ENCODE data around the gene CR2. TPM values are rescaled to one million over a fixed set of nuclear protein-coding genes. Genes with fewer than 3 reads are reported as not detected.

Gene CR2
- not detected in 2 replicates for total RNA-seq

DNA sequence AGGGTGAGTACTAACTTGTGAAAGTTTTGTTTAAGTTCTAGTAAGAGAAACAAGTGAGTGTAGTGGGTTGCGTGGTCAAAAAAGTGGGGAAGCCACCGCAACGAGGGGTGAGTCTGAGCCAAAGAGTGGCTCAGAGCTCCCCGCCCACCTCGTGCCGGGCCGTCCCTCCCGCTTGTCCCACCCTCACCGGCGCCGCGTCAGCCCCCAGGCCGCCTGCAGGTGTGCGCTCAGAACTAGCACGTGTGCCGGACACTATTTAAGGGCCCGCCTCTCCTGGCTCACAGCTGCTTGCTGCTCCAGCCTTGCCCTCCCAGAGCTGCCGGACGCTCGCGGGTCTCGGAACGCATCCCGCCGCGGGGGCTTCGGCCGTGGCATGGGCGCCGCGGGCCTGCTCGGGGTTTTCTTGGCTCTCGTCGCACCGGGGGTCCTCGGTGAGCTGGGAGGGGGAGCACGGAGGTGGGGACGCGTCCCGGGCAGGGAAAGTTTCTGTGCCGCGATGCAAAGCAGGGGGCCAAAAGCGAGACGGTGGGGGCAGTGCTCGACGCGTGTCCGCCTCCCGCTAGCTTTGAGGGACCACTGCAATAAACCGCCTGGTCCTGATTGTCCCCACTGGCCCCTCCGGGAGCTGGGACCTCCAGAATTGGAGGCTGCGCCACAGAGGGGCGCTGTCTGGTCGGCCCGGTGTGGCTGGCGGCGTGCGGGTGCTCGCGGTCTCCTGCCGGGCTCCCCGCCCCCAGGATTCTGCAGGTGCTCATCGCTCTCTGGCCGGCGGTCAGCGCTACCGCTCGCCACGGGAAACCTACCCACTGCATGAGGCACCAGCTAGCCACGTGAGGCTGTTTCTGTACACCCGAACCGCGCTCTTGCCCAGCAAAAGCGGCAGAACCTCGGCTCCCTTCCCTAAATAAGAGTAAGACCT, at the start of gene CR2:
CR2 (plus strand) TSS at position 283 of the 919 bp plus-strand sequence; CDS start at position 374, 91 bp downstream.

DNA sequence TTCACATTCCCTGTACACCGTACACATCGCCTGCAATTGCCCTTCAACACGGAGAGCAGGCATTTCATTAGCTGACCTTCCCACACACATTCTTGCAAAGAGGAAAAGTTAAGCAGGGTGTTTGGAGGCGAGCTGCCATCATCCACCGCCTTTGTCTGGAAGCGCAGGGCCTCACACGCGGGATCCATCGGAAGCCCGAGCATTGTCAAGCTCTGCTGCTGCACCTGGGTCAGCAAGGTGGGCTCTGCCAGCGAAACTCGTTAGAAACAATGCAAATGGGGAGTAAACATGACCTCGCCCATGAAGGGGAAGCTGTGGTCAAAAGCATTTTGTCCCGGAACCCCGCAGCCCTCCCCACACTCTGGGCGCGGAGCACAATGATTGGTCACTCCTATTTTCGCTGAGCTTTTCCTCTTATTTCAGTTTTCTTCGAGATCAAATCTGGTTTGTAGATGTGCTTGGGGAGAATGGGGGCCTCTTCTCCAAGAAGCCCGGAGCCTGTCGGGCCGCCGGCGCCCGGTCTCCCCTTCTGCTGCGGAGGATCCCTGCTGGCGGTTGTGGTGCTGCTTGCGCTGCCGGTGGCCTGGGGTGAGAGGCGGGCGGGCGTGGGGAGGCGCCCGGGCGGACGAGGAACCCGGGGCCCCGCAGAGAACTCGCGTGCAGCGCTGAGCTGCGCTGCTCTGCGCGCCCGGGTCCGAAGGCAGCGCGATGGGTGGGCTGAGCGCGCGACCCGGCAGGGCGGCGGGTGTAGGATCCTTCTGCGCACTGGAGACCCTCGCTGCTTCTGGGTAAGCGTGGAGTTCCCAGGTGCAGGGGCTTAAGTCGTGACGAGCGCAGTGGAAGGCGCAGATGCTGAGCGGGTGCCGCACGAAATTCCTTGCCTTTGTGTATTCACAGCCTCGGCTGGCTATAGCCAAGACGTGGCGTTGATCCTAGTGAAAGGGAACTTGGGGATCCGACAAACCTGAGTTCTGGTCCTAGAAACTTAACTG, 42.0 kb downstream of the CR2 start, which contains the start of gene CR1:
CR1 (plus strand) TSS at position 357 of the 992 bp plus-strand sequence; CDS start at position 468, 111 bp downstream.

Other genes with a start within 250 kb of the CR2 start
- 253 and 317 TPM in 2 replicates for gene CD55, start 132.7 kb upstream of the CR2 start, total RNA-seq
- gene CR1, start 41.8 kb downstream of the CR2 start, total RNA-seq = under 0.01 TPM in 1 of 2 replicates, not detected in the other
- gene CR1L, start 190.8 kb downstream of the CR2 start, total RNA-seq = 1.00 TPM in 1 of 2 replicates, not detected in the other

Data from mammary microvascular endothelial cell (primary cell).